ENCODE measurements around the gene TWF2. TPM values are rescaled to one million over a fixed set of nuclear protein-coding genes. Genes with fewer than 3 reads are reported as not detected.
"Not testable (repeated sequence)": the region's sequence is repeated elsewhere in the genome, so short reads cannot be mapped to it uniquely, and the experiment has no call there.

The TWF2 gene
- 72.8 TPM for total RNA-seq

DNA sequence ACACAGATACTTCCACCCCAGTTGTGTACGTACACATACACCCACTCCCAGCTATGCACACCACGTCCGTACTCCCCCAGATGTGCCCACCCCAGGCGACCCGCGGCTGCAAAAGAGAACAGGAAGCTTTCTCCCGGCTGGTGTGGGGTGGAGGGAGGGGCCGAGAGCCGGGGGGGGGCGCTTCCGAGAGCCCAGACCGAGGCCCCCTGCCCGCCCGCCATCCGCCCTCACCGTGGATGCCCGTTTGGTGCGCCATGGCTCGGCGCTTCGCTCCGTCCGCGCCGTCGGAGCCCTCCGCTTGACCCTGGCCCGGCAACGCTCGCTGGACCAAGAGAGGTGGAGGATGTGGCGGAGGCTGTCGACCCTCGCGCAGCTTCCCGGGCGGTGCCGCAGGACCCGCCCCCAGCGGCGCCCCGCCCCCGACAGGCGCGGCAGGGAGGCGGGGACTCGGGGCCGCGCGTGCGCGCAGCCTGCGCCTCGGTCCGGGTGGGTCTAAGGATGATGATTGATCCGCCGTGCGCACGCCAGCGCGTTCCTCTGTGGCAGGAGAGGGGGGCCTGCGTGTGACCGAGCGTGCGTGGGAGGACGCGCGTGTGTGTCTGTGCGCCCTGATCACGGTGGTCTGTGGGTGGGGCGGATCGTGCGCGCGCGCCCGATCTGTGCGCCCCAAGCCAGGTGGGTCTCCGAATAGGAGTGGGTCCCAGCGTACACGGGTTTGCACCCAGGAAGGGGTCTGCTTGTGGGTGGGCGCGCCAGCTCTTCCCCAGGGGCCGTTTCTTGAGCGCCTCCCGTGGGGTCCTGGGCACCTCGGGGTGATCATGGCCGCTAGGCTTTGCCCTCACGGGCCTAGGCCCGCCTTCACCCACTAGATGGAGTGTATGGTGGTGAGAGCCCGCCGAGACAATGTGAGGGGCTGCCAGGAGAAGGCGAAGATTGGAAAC, at the start of gene TWF2:
TWF2 (minus strand) TSS at position 398 of the 941 bp plus-strand sequence; CDS start at position 256, 142 bp downstream.
- peak; percentile 71 for DNase-seq (ENCODE audit: low spot score)

DNA sequence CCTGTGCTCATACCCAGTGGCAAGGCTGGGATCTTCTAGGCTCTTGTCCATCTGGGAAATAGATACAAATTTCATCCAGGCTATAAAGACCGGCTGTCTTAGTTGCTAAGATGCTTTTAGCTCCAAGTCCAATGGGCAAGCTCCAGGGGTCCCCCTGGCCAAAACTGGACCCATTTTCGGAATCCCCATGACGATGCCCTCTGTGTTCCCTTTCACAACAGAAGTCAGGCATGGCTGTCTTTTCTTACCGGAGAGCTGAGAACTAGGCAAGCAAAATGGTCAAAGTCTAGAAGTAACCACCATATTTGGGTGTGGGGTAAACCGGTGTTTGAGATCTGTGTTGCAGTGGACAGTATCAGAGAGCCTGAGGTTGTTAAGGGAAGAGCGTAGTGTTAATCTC, 49.7 kb upstream of the TWF2 start:
- DNase-seq (ENCODE audit: low spot score): no peak

DNA sequence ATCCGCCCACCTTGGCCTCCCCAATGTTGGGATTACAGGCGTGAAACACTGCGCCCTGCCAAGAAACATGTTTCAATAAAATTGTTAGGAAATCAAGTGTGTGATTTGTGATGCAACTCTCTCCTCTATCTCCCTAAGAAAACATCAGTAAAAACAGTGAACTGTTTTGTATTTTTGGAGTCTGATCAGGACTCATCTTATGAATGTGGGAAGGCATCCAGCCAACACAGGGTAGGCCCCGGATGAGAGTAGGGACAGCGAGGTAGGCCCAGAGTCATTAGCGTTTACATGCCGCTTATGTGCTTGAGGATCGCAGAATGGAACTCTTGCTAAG, 47.8 kb upstream of the TWF2 start:
- no peak for DNase-seq (ENCODE audit: low spot score)

DNA sequence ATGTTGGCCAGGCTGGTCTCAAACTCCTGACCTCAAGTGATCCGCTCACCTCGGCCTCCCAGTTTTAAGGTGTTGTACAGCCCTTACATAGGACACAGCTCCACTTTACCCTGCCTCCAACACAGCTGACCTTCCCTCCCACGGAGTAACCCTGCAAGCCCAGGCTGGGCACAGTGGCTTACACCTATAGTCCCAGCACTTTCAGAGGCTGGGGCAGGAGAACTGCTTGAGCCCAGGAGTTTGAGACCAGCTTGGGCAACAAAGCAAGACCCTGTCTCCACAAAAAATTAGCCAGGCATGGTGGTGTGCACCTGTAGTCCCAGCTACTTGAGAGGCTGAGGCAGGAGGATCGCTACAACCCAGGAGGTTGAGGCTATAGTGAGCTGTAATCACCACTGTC, 45.1 kb upstream of the TWF2 start:
- not testable (repeated sequence) for DNase-seq (ENCODE audit: low spot score)

DNA sequence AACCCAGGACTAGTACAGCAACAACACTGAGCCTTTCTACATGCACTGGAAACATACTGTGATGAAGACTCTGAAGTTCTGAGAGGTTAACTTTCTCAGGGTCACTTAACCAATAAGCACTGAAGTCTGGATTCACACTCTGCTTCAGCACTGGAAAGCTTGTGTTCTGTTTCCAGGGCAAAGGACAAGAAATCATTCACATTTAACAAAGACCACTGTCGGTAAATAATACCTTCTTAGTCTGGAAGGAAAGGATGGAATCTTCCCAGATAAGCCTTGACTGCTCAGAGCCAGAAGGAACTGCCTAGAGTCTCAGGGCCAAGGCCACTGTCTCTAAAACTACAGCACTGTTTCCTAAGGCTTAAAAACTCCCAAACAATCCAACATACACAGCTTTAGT, 44.3 kb upstream of the TWF2 start:
- no peak for DNase-seq (ENCODE audit: low spot score)

DNA sequence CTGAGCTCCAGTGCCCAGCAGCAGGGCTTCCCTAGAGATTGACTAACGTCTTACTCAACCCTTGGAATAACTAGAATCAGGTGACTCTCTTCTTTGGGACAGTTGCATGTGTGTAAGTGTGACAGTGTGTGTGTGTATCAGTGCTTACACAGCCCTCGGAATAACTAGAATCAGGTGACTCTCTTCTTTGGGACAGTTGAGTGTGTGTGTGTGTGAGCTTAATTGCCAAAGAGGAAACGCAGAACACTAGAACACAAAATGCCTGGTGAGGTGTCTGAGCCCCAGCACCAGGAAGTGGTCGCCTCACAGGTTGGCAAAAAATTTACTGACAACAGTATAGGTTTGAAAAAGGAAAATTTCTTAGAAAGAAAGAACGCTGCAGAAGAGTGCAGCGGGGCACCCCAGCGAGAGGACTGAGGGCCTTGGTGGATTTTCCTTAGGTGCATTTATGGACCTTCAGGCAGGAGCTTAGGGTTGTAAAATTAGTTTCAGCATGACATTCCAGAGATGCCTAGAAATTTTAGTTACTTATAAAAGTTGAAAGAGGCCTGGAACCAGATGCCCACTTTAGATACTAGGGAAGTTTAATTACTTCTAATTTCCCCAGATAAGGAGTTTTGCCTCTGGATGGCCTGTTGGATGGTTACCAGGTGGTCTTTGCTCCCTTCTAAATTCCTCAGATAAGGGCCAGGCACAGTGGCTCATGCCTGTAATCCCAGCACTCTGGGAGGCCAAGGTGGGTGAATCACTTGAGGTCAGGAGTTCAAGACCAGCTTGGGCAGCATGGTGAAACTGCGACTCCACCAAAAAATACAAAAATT, 43.2 kb upstream of the TWF2 start:
- no peak for DNase-seq (ENCODE audit: low spot score)

DNA sequence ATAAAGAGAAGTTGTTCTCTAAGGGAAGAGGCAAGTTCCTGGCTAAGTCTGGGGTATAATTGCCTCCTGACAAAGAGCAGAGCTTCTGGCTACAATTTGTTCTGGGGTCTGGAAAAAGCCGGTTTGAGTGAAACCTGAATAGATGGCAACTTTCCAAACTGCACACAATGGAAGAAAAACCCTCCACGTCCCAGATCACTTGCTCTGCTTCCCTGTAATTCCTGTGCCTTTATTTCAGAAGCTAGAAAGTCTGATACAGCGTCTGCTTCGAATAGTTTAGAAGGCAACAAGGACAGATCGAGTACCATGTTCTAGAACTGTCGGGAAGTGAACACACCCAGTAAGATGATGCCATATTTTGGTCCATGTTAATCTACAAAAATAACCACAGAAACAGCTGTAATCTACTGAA, 41.1 kb upstream of the TWF2 start:
- DNase-seq (ENCODE audit: low spot score): no peak

DNA sequence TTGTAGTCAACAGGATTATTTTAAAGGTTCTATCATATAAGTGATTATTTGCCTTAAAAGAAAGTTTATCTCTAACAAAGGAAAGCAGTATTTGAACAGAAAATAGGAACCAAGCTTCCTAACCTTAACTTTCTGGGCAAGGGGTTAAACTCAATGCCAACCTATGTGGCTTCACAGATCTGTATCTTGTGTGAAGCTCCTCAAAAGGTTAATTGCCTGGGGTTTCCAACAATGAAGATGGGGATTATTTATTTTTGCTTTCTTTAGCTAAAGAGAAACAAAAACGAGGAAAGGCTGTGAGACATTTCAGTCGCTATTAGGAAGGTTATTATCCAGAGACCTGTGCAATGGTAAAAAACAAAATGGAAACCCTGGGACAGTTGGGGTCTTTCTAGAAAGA, 40.6 kb upstream of the TWF2 start:
- DNase-seq (ENCODE audit: low spot score): no peak

DNA sequence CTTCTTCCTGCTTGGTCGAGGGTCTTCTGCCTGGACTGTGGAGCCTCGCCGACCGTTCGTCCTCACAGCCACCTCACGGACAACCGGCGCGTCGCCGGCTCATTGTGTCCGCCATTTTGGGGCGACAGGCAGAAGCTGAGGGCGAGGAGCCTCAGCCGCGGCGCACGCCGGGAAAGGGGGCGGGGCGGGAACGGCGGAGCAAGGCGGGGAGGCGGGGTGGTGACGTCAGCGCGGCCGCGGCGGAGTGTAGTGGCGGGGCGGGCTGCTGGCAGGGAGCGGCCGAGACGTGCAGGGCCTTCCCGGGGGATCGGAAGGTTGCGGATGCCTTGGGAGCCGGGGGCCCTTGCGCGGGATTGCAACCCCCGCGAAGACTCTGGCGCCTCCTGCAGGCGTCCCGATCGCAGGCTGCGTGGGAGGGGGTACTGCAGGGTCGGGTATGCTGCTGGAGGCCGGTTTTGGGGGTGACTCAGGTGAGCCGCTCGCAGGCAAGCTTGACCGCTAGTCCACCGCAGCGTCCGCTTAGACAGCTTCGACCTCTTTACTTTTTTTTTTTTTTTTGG, 39.6 kb upstream of the TWF2 start, which contains the start of gene WDR82:
WDR82 (minus strand) TSS at position 140 of the 560 bp plus-strand sequence. CDS start 288 bp downstream, outside the sequence.
- peak; percentile 97 for DNase-seq (ENCODE audit: low spot score)

DNA sequence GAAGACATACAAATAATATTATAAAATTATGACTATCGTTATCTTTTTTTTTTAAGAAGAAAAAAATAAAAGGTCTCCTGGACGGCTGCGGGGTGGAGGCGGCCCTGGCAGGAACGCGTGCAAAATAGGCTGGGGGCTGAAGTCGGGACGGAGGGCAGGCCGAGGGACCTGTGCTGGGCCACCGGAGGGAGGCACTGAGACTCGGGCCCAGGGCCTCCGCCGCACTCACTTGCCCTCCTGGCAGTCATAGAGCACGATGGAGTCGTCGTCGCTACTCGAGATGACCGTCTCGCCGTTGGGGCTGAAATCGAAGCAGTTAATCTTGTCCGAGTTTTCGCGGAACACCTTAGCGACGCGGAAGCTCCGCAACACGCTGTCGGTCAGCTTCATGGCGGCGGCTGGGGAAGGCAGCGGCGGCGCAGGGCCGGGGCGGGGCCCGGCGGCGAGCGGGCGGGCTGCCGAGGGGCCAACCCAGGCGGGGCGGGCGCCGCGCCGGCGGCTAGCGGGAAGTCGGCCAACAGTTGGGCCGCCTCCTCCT, 39.1 kb upstream of the TWF2 start:
- DNase-seq (ENCODE audit: low spot score): no peak

DNA sequence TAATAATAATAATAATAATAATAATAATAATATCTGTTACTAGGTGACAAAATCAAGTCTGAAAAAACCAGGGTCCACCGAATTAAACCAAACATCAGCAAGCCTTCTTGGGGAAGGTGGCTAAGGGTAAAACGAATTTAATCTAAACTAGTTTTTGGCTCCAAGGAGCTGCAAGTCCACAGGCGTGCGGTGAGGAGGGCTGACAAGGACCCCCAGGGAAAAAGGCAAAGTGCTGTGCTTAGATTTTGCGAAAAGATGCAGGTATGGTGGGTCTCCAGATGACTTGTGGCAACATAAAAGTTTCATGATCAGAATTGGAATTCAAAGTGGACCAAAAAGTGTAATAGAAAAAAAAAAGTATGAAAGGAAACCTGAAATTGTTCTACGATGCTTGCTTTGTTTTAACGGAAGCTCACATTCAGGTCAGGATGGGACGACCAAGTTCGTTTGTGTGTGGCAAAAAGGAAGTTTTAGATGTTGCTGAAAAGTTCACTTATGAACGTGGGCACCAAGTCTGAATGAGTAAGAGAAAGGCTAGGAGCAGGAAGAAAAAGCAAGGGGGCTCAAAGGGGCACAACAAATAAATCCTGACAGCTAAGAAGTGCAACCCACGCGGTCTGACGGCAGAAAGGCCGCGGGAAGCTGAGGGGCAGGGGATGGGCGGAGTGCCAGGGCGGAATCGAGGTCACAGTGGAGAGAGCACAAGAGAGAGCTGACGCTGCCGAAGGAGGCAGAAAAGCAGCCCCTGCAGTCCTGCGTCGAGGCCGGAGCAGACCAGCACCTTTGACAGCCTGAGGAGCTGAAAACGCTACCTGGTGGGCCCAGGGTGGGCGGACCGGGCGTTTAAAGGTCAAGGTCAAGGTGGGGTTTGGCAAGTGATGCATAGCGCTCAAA, 38.4 kb upstream of the TWF2 start:
- DNase-seq (ENCODE audit: low spot score): peak; percentile 77

DNA sequence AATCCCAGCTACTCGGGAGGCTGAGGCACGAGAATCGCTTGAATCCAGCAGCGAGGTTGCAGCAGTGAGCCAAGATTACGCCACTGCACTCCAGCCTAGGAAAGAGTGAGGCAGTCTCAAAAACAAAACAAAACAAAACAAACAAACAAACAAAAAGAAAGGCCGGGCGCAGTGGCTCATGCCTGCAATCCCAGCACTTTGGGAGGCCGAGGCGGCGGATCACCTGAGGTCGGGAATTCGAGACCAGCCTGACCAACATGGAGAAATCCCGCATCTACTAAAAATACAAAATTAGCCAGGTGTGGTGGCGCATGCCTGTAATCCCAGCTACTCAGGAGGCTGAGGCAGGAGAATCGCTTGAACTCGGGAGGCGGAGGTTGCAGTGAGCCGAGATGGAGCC, 35.8 kb upstream of the TWF2 start:
- not testable (repeated sequence) for DNase-seq (ENCODE audit: low spot score)

DNA sequence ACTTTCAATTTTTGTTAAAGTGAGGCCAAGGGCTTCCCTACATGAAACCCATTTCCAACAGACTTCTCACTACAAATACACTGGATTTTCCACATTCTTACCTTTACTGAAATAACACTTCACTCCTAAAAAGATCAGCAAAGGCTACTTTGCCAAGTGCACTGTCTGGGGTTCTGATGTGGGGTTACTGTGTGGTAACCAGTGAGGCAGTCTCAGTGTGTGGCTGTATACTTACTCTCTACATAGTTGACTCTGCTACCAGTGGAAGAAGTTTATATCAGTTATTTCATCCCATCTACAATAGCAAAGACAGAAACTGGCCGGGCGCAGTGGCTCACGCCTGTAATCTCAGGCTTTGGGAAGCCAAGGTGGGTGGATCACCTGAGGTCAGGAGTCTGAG, 33.9 kb upstream of the TWF2 start:
- no peak for DNase-seq (ENCODE audit: low spot score)

DNA sequence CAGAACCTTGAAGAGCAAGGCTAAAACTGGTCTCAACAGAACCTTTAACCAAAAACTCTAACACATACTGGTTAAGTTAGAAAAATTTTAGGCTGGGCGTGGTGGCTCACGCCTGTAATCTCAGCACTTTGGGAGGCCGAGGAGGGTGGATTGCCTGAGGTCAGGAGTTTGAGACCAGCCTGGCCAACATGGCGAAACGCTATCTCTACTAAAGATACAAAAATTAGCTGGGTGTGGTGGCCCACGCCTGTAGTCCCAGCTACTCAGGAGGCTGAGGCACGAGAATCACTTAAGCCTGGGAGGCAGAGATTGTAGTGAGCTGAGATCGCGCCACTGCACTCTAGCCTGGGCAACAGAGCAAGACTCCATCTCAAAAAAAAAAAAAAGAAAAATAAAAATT, 33.2 kb upstream of the TWF2 start:
- not testable (repeated sequence) for DNase-seq (ENCODE audit: low spot score)

DNA sequence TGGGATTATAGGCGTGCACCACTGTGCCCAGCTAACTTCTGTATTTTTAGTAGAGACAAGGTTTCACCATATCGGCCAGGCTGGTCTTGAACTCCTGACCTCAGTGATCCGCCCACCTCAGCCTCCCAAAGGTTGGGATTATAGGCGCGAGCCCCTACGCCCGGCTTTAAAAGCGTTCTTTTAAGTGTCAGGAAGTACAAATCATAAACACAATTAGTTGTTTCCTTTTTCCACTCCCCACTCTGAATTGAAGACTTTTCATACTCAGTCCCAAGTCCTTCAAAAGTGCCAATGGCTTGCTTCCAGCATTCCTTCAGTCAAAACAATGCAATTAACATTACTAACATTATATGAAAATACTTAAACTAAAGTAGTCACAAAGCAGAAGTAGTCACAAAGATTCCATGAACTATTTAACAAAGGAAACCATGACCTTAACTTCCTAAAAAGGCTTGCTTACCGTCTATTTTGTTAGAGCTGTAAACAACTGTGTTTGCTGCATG, 31.3 kb upstream of the TWF2 start:
- no peak for DNase-seq (ENCODE audit: low spot score)

DNA sequence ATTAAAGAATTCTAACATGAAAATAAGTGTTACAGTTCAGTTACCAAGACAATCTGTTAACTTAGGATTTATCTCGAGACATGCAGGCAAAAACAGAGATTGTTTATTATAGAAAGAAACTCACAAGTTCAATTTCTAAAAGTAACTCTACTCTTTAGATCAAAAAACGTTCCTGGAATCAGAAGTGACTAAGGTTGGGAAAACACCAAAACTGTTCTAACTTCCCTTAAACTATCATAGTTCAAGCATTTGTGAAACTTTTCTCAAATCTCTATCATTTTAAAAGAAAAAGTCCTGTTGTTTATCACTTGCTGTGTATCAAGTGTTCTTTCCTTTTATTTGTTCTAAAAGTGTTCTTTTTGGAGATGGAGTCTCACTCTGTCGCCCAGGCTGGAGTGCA, 30.8 kb upstream of the TWF2 start:
- DNase-seq (ENCODE audit: low spot score): no peak

DNA sequence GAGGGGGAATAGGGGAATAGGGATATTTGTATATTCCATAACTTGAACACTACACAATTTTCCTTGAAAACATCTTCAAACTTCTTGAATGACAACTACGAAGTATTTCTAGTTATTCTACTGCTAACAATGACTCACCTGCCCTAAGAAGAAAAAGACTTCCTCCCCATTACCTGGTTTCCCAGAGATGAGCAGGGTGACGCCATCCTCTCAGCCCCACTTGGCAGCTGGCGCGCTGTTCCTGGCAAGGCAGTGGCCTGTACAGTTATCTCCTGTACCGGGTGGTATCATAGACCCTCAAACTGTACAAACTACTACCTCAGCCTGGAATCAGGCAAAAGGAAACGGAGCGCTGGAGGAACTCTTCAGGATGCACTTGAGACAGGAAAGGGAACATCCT, 29.1 kb upstream of the TWF2 start:
- no peak for DNase-seq (ENCODE audit: low spot score)

DNA sequence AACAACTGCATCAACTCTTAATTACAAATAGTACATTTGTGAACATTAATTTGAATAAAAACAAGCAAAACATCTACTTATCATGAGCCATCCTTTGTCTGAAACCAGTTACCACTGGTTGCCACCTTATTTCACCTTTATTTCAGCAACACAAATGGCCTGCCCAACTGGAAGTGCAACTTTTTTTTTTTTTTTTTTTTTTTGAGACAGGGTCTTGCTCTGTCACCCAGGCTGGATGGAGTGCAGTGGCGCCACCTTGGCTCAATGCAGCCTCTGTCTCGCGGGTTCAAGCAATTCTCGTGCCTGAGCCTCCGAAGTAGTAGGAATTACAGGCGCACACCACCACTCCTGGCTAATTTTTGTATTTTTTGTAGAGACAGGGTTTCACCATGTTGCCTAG, 26.4 kb upstream of the TWF2 start:
- no peak for DNase-seq (ENCODE audit: low spot score)

DNA sequence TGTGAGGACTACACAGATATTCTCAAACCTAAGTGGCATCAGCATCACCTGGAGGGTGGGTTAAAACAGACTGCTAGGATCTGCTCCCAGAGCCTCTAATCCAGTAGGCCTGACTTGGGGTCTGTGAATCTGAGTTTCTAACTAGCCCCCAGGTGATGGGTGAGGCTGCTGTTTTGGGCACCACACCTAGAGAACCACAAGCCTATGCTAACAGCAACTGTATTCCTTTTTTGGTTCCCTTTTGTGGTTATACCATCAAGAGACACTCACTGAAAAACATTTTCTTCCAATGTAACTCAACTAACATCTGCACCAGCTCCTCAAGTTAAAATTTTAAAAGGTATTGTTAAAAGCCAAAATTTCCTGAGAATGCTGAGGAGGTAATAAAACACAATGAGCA, 23.5 kb upstream of the TWF2 start:
- no peak for DNase-seq (ENCODE audit: low spot score)

DNA sequence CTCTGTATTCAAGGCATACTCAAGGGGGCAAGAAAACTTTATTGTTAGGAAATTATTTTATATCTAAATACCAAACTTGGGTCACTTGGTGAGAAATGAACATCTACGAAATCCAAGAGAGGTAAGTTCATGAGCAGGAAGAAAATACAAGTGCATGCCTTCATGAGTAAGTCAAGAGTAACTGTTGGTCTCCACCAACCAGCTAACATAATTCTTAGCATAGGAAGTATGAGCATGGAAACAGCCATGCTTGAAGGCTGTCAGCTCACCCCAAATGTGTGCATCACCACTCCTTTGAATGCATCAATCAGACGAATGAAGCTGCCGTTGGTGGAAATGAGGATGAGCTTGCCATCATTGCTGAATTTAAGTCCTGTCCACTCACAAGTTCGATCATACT, 20.5 kb upstream of the TWF2 start:
- DNase-seq (ENCODE audit: low spot score): no peak

DNA sequence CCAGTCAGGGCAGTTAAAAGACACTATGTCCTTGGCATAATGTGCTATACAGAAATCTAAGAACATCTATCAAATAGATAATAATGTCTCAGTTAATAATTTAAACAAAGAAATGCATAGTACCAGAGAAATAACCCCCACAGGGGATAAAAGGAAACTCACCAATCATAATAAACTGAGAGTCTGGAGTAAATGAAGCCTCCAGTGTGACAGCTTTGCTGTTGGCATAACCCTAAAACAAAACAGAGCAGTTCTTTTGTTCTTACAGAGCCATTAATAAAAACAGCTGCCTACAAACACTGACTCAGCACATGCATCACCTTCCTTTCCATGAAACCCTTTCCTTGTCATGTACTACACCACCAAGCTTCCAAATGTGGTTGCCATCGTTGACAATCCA, 20.1 kb upstream of the TWF2 start:
- DNase-seq (ENCODE audit: low spot score): no peak

Data from mucosa of gallbladder (tissue), 1 donor.